Testis (tissue), 2 donors: Measurements from ENCODE around the gene APLNR.

Experiments
- CTCF ChIP-seq, 3 experiments: fragments of 450-650 bp in 2 of 3; fragments of 200-600 bp in 1 of 3; sonication (generic) in 1 of 3; IDR thresholded peaks; one replicate each; pipeline ENCODE4 v1.5.1; 2016 to 2019; ENCODE audit warnings: antibody characterized with exemption in 3 of 3, mild to moderate bottlenecking in 2 of 3, moderate library complexity in 1 of 3
- POLR2A ChIP-seq: fragments of 450-650 bp; IDR thresholded peaks from one replicate; pipeline ENCODE4 v1.6.1; 2017; ENCODE audit warnings: antibody characterized with exemption, mild to moderate bottlenecking, moderate library complexity

GRCh38 chr11:57283231-57283990 lies 46.4 kb upstream of the APLNR start:
- TF ChIP-seq CTCF (IDR thresholded peaks at IDR 0.05) (no peak), POLR2A (no peak)
